ENCODE measurements around the gene CLSTN2.

- TF ChIP-seq CTCF (IDR thresholded peaks at IDR 0.05) (no peak), POLR2A (IDR thresholded peaks at IDR 0.05) (no peak), POLR2AphosphoS5 (IDR thresholded peaks at IDR 0.05; ENCODE audit: insufficient read depth in 1 of 2, low read depth in 1 of 2) (no peak)
Observed at GRCh38 chr3:140073278-140074045, 138.5 kb downstream of the CLSTN2 start.

All from vagina (tissue), 2 donors.